ENCODE data around the gene LMBR1.

The LMBR1 gene

GRCh38 chr7:156778201-156778600 lies 114.8 kb downstream of the LMBR1 start:
- ChIA-PET CTCF (interaction anchor here (1.7 kb wide), 1 partner anchor 9 kb away, joined by 7 read pairs; no protein-coding TSS in a partner anchor), POLR2A (no interaction called here)
- Histone ChIP-seq H3K27me3 (replicated peaks in 2 of 5; ENCODE audit: control insufficient read depth in 4 of 5, insufficient read depth in 5 of 5, low read length in 4 of 5) (no peaks in the 10 kb centered on the region), H3K4me3 (ENCODE audit: control insufficient read depth in 1 of 7, extremely low read depth in 1 of 7, insufficient read depth in 4 of 7, low read depth in 2 of 7, low read length in 6 of 7) (no peak overlapping the region), H3K4me1 (ENCODE audit: control extremely low read depth in 1 of 4, control insufficient read depth in 4 of 4, insufficient read depth in 4 of 4, low read length in 3 of 4) (peaks cover 2 to 21% (median 7%) of the 10 kb centered on the region in 4 experiments), H3K9me3 (ENCODE audit: control extremely low read depth in 1 of 5, control insufficient read depth in 4 of 5, insufficient read depth in 2 of 5, low read depth in 1 of 5, low read length in 4 of 5) (peaks cover 0 to 5% (median 0%) of the 10 kb centered on the region in 5 experiments), H3K27ac (ENCODE audit: insufficient read depth in 1 of 2, low read depth in 1 of 2, low read length in 2 of 2, poor library complexity in 1 of 2, severe bottlenecking in 2 of 2) (no peak overlapping the region), H3K36me3 (ENCODE audit: control insufficient read depth in 4 of 4, insufficient read depth in 4 of 4, low read length in 3 of 4) (peaks cover 0 to 8% (median 7%) of the 10 kb centered on the region in 4 experiments)
- no CpG with 5 or more reads among the region's 3 CpGs for WGBS (ENCODE audit: insufficient coverage)
- no peak for DNase-seq

GRCh38 chr7:156777364-156778069 lies 115.5 kb downstream of the LMBR1 start:
- 100% methylated on average over 5 of the region's 5 CpGs for WGBS (ENCODE audit: insufficient coverage)
- Histone ChIP-seq H3K27me3 (replicated peaks in 2 of 5; ENCODE audit: control insufficient read depth in 4 of 5, insufficient read depth in 5 of 5, low read length in 4 of 5) (no peaks in the 10 kb centered on the region), H3K4me3 (ENCODE audit: control insufficient read depth in 1 of 7, extremely low read depth in 1 of 7, insufficient read depth in 4 of 7, low read depth in 2 of 7, low read length in 6 of 7) (no peak overlapping the region), H3K9me3 (ENCODE audit: control extremely low read depth in 1 of 5, control insufficient read depth in 4 of 5, insufficient read depth in 2 of 5, low read depth in 1 of 5, low read length in 4 of 5) (peaks cover 0 to 5% (median 0%) of the 10 kb centered on the region in 5 experiments), H3K4me1 (ENCODE audit: control extremely low read depth in 1 of 4, control insufficient read depth in 4 of 4, insufficient read depth in 4 of 4, low read length in 3 of 4) (peaks cover 2 to 21% (median 7%) of the 10 kb centered on the region in 4 experiments), H3K36me3 (ENCODE audit: control insufficient read depth in 4 of 4, insufficient read depth in 4 of 4, low read length in 3 of 4) (peaks cover 0 to 8% (median 5%) of the 10 kb centered on the region in 4 experiments), H3K27ac (ENCODE audit: insufficient read depth in 1 of 2, low read depth in 1 of 2, low read length in 2 of 2, poor library complexity in 1 of 2, severe bottlenecking in 2 of 2) (no peak overlapping the region)
- no peak for DNase-seq
- ChIA-PET POLR2A (no interaction called here), CTCF (no interaction called here)

- ChIA-PET CTCF (no interaction called here), POLR2A (no interaction called here)
Observed at GRCh38 chr7:156776527-156776926, 116.5 kb downstream of the LMBR1 start.

GRCh38 chr7:156773966-156774365 lies 119.0 kb downstream of the LMBR1 start:
- Histone ChIP-seq H3K36me3 (ENCODE audit: control insufficient read depth in 4 of 4, insufficient read depth in 4 of 4, low read length in 3 of 4) (peaks cover 0 to 7% (median 5%) of the 10 kb centered on the region in 4 experiments), H3K4me1 (ENCODE audit: control extremely low read depth in 1 of 4, control insufficient read depth in 4 of 4, insufficient read depth in 4 of 4, low read length in 3 of 4) (peaks cover 0 to 6% (median under 1%) of the 10 kb centered on the region in 4 experiments), H3K27me3 (replicated peaks in 2 of 5; ENCODE audit: control insufficient read depth in 4 of 5, insufficient read depth in 5 of 5, low read length in 4 of 5) (no peaks in the 10 kb centered on the region), H3K4me3 (ENCODE audit: control insufficient read depth in 1 of 7, extremely low read depth in 1 of 7, insufficient read depth in 4 of 7, low read depth in 2 of 7, low read length in 6 of 7) (no peak overlapping the region), H3K9me3 (ENCODE audit: control extremely low read depth in 1 of 5, control insufficient read depth in 4 of 5, insufficient read depth in 2 of 5, low read depth in 1 of 5, low read length in 4 of 5) (peaks cover 0 to 5% (median 0%) of the 10 kb centered on the region in 5 experiments), H3K27ac (ENCODE audit: insufficient read depth in 1 of 2, low read depth in 1 of 2, low read length in 2 of 2, poor library complexity in 1 of 2, severe bottlenecking in 2 of 2) (no peak overlapping the region)
- no CpG with 5 or more reads among the region's 1 CpG for WGBS (ENCODE audit: insufficient coverage)
- ChIA-PET CTCF (no interaction called here), POLR2A (no interaction called here)
- DNase-seq: no peak

More at GRCh38 chr7:156776527-156776926, 116.5 kb downstream of the LMBR1 start:
- DNase-seq: no peak
- Histone ChIP-seq H3K9me3 (ENCODE audit: control extremely low read depth in 1 of 5, control insufficient read depth in 4 of 5, insufficient read depth in 2 of 5, low read depth in 1 of 5, low read length in 4 of 5) (peaks cover 0 to 5% (median 0%) of the 10 kb centered on the region in 5 experiments), H3K27ac (ENCODE audit: insufficient read depth in 1 of 2, low read depth in 1 of 2, low read length in 2 of 2, poor library complexity in 1 of 2, severe bottlenecking in 2 of 2) (no peak overlapping the region), H3K4me3 (ENCODE audit: control insufficient read depth in 1 of 7, extremely low read depth in 1 of 7, insufficient read depth in 4 of 7, low read depth in 2 of 7, low read length in 6 of 7) (no peak overlapping the region), H3K4me1 (ENCODE audit: control extremely low read depth in 1 of 4, control insufficient read depth in 4 of 4, insufficient read depth in 4 of 4, low read length in 3 of 4) (peaks cover 2 to 19% (median 7%) of the 10 kb centered on the region in 4 experiments), H3K27me3 (replicated peaks in 2 of 5; ENCODE audit: control insufficient read depth in 4 of 5, insufficient read depth in 5 of 5, low read length in 4 of 5) (no peaks in the 10 kb centered on the region), H3K36me3 (ENCODE audit: control insufficient read depth in 4 of 4, insufficient read depth in 4 of 4, low read length in 3 of 4) (peaks cover 0 to 7% (median 3%) of the 10 kb centered on the region in 4 experiments)
- 100% methylated on average over 1 of the region's 2 CpGs for WGBS (ENCODE audit: insufficient coverage)

GRCh38 chr7:156772725-156773124 lies 120.3 kb downstream of the LMBR1 start:
- H3K27me3 ChIP-seq (replicated peaks in 2 of 5; ENCODE audit: control insufficient read depth in 4 of 5, insufficient read depth in 5 of 5, low read length in 4 of 5): no peaks in the 10 kb centered on the region
- peak in 2 of 3 donors; percentile 24 to 60 for DNase-seq
- CTCF ChIA-PET: no interaction called here
- no peak overlapping the region for H3K27ac ChIP-seq (ENCODE audit: insufficient read depth in 1 of 2, low read depth in 1 of 2, low read length in 2 of 2, poor library complexity in 1 of 2, severe bottlenecking in 2 of 2)
- POLR2A ChIA-PET: no interaction called here
- peaks cover 0 to 7% (median 4%) of the 10 kb centered on the region in 4 experiments for H3K36me3 ChIP-seq (ENCODE audit: control insufficient read depth in 4 of 4, insufficient read depth in 4 of 4, low read length in 3 of 4)
- H3K4me3 ChIP-seq (ENCODE audit: control insufficient read depth in 1 of 7, extremely low read depth in 1 of 7, insufficient read depth in 4 of 7, low read depth in 2 of 7, low read length in 6 of 7): no peak overlapping the region
- 96% methylated on average over 5 of the region's 5 CpGs for WGBS (ENCODE audit: insufficient coverage)
- H3K4me1 ChIP-seq (ENCODE audit: control extremely low read depth in 1 of 4, control insufficient read depth in 4 of 4, insufficient read depth in 4 of 4, low read length in 3 of 4): peaks cover 0 to 6% (median under 1%) of the 10 kb centered on the region in 4 experiments
- H3K9me3 ChIP-seq (ENCODE audit: control extremely low read depth in 1 of 5, control insufficient read depth in 4 of 5, insufficient read depth in 2 of 5, low read depth in 1 of 5, low read length in 4 of 5): peaks cover 0 to 5% (median 0%) of the 10 kb centered on the region in 5 experiments

- peaks cover 0 to 3% (median 0%) of the 10 kb centered on the region in 5 experiments for H3K9me3 ChIP-seq (ENCODE audit: control extremely low read depth in 1 of 5, control insufficient read depth in 4 of 5, insufficient read depth in 2 of 5, low read depth in 1 of 5, low read length in 4 of 5)
- no peak for DNase-seq
- CTCF ChIA-PET: interaction anchor here (1.3 kb wide), 1 partner anchor 10 kb away, joined by 7 read pairs; no protein-coding TSS in a partner anchor
- no peak overlapping the region for H3K4me3 ChIP-seq (ENCODE audit: control insufficient read depth in 1 of 7, extremely low read depth in 1 of 7, insufficient read depth in 4 of 7, low read depth in 2 of 7, low read length in 6 of 7)
- POLR2A ChIA-PET: interaction anchor here (0.7 kb wide), 1 partner anchor 36 kb away, joined by 3 read pairs; no protein-coding TSS in a partner anchor
- H3K36me3 ChIP-seq (ENCODE audit: control insufficient read depth in 4 of 4, insufficient read depth in 4 of 4, low read length in 3 of 4): peaks cover 0 to 15% (median 3%) of the 10 kb centered on the region in 4 experiments
- no peaks in the 10 kb centered on the region for H3K27me3 ChIP-seq (replicated peaks in 2 of 5; ENCODE audit: control insufficient read depth in 4 of 5, insufficient read depth in 5 of 5, low read length in 4 of 5)
- no peak overlapping the region for H3K27ac ChIP-seq (ENCODE audit: insufficient read depth in 1 of 2, low read depth in 1 of 2, low read length in 2 of 2, poor library complexity in 1 of 2, severe bottlenecking in 2 of 2)
- H3K4me1 ChIP-seq (ENCODE audit: control extremely low read depth in 1 of 4, control insufficient read depth in 4 of 4, insufficient read depth in 4 of 4, low read length in 3 of 4): peaks cover 0 to 3% (median 0%) of the 10 kb centered on the region in 4 experiments
- 98% methylated on average over 5 of the region's 6 CpGs for WGBS (ENCODE audit: insufficient coverage)
Observed at GRCh38 chr7:156768698-156769472, 124.1 kb downstream of the LMBR1 start.

Measured in common myeloid progenitor, CD34-positive (primary cell).